HCT116 (cell line): ENCODE measurements around the gene PLEKHA8. TPM values are rescaled to one million over a fixed set of nuclear protein-coding genes. Genes with fewer than 3 reads are reported as not detected.

Experiments used
- ATAC-seq: fragments of 200-7000 bp; cut with Tn5 transposase; 2 replicates; pipeline ENCODE4 v1.9.1; 2020; ENCODE audit warnings: mild to moderate bottlenecking, moderate library complexity
- BruUV-seq: library from RNA; stranded (reverse); fragments of 400-500 nt; replicated peaks from 2 replicates; lab custom pipeline; 2021; lab: Mats Ljungman, UMichigan
- CTCF ChIA-PET: fragments of 300-600 bp; sonication (Branson Sonifier 250); formaldehyde crosslinking; loops from one replicate; lab custom pipeline; 2021; ENCODE audit warnings: antibody characterized with exemption; lab: Charles Lee
- POLR2A ChIA-PET: fragments of 300-600, 350-600 bp; sonication (Branson Sonifier 250); formaldehyde crosslinking; loops from one replicate; lab custom pipeline; 2021; ENCODE audit warnings: antibody characterized with exemption; lab: Charles Lee
- RAD21 ChIA-PET, 2 experiments: fragments of 300-600 bp; sonication (Branson Sonifier 250); formaldehyde crosslinking; loops; one replicate each; lab custom pipeline; 2023; ENCODE audit warnings: low total read pairs in 2 of 2; ENCODE audit not compliant: uncharacterized antibody in 2 of 2, unreplicated experiment in 2 of 2, low non-redundant PET in 1 of 2; lab: Charles Lee
- DNase-seq: peaks from one replicate; pipeline ENCODE4 v3.0.0-alpha.2; 2010; ENCODE audit warnings: low read depth, low spot score
- H2AFZ ChIP-seq: fragments of 200-600 bp; shearing (Covaris generic), sonication (generic); 2 replicates; pipeline ENCODE4 v1.6.1; 2017; ENCODE audit warnings: low read depth, mixed run types, mixed read lengths, antibody characterized with exemption, low read length; ENCODE audit not compliant: poor library complexity, severe bottlenecking
- H3K27ac ChIP-seq: 2 replicates; pipeline ENCODE4 v1.5.1; 2012; ENCODE audit warnings: low read depth, low read length
- H3K27me3 ChIP-seq: fragments of 200-600 bp; sonication (generic); 2 replicates; pipeline ENCODE4 v1.6.1; 2016; ENCODE audit warnings: mixed run types, low read length, mixed read lengths; ENCODE audit not compliant: insufficient read depth
- H3K36me3 ChIP-seq, 2 experiments: fragments of 200-500 bp in 1 of 2; fragments of 200-600 bp in 1 of 2; sonication (Bioruptor generic) in 1 of 2; sonication (generic) in 1 of 2; 2 replicates each; pipeline versions ENCODE4 v1.5.1 to v1.6.1; 2014 to 2016; ENCODE audit warnings: low read length in 2 of 2, inconsistent platforms in 1 of 2, mixed read lengths in 1 of 2, mixed run types in 1 of 2; ENCODE audit not compliant: insufficient read depth in 2 of 2, control insufficient read depth in 1 of 2
- H3K4me1 ChIP-seq, 2 experiments: fragments of 200-600 bp in 1 of 2; sonication (generic) in 1 of 2; 2 replicates each; pipeline versions ENCODE4 v1.5.1 to v1.6.1; 2012 to 2017; ENCODE audit warnings: low read length in 2 of 2, inconsistent platforms in 1 of 2, mild to moderate bottlenecking in 1 of 2, mixed read lengths in 1 of 2, mixed run types in 1 of 2, moderate library complexity in 1 of 2; ENCODE audit not compliant: insufficient read depth in 2 of 2, control insufficient read depth in 1 of 2
- H3K4me2 ChIP-seq: fragments of 200-600 bp; sonication (generic); 2 replicates; pipeline ENCODE4 v1.6.1; 2017; ENCODE audit warnings: mixed run types, low read length, mixed read lengths
- H3K4me3 ChIP-seq, 2 experiments: fragments of 200-600 bp in 1 of 2; sonication (generic) in 1 of 2; replicated peaks in 1 of 2; 2 replicates each; pipeline ENCODE4 v1.5.1; 2011 to 2016; ENCODE audit warnings: low read length in 2 of 2, control low read depth in 1 of 2, low read depth in 1 of 2, mild to moderate bottlenecking in 1 of 2, mixed read lengths in 1 of 2, mixed run types in 1 of 2
- H3K79me2 ChIP-seq: fragments of 200-600 bp; sonication (generic); 2 replicates; pipeline ENCODE4 v1.6.1; 2017; ENCODE audit warnings: mild to moderate bottlenecking, mixed run types, low read length, moderate library complexity, mixed read lengths; ENCODE audit not compliant: insufficient read depth
- H3K9ac ChIP-seq: fragments of 200-600 bp; sonication (generic); 2 replicates; pipeline ENCODE4 v1.6.1; 2016; ENCODE audit warnings: low read length, mixed read lengths
- H3K9me2 ChIP-seq: fragments of 200-600 bp; sonication (generic), shearing (Covaris generic); 2 replicates; pipeline ENCODE4 v1.6.1; 2017; ENCODE audit warnings: mixed run types, mild to moderate bottlenecking, moderate library complexity; ENCODE audit not compliant: insufficient read depth
- H3K9me3 ChIP-seq, 2 experiments: fragments of 200-500 bp in 1 of 2; fragments of 200-600 bp in 1 of 2; sonication (Bioruptor generic) in 1 of 2; sonication (generic) in 1 of 2; 2 replicates each; pipeline ENCODE4 v1.6.1; 2014 to 2017; ENCODE audit warnings: low read length in 2 of 2, mixed read lengths in 2 of 2, inconsistent platforms in 1 of 2, low read depth in 1 of 2, mild to moderate bottlenecking in 1 of 2, mixed run types in 1 of 2, moderate library complexity in 1 of 2; ENCODE audit not compliant: control insufficient read depth in 1 of 2, insufficient read depth in 1 of 2
- H4K20me1 ChIP-seq: fragments of 200-600 bp; sonication (generic), shearing (Covaris generic); 2 replicates; pipeline ENCODE4 v1.6.1; 2017; ENCODE audit warnings: mixed run types, mild to moderate bottlenecking, moderate library complexity; ENCODE audit not compliant: insufficient read depth
- CBX3 ChIP-seq: IDR thresholded peaks from 2 replicates; pipeline ENCODE4 v1.6.1; 2012; ENCODE audit warnings: low read depth
- CEBPB ChIP-seq: IDR thresholded peaks from 2 replicates; pipeline ENCODE4 v1.6.1; 2012; ENCODE audit warnings: low read depth
- ELF1 ChIP-seq: IDR thresholded peaks from 2 replicates; pipeline ENCODE4 v1.6.1; 2012; ENCODE audit warnings: low read depth, borderline replicate concordance
- EZH2phosphoT487 ChIP-seq: fragments of 200-600 bp; IDR thresholded peaks from 2 replicates; pipeline ENCODE4 v1.6.1; 2018; ENCODE audit warnings: antibody characterized with exemption, borderline replicate concordance
- POLR2A ChIP-seq: IDR thresholded peaks from 2 replicates; pipeline ENCODE4 v1.7.0; 2011; ENCODE audit warnings: borderline replicate concordance; ENCODE audit not compliant: insufficient read depth, insufficient read length; ENCODE audit errors: extremely low read depth
- POLR2AphosphoS5 ChIP-seq: IDR thresholded peaks from 2 replicates; pipeline ENCODE4 v1.6.1; 2011; ENCODE audit warnings: mild to moderate bottlenecking, low read depth, low read length, moderate library complexity
- RAD21 ChIP-seq: IDR thresholded peaks from 2 replicates; pipeline ENCODE4 v1.6.1; 2012; ENCODE audit warnings: low read depth, mild to moderate bottlenecking
- SIN3A ChIP-seq: IDR thresholded peaks from 2 replicates; pipeline ENCODE4 v1.6.1; 2012; ENCODE audit warnings: low read depth
- SP1 ChIP-seq: IDR thresholded peaks from 2 replicates; pipeline ENCODE4 v1.6.1; 2012; ENCODE audit warnings: low read depth
- SRF ChIP-seq: IDR thresholded peaks from 2 replicates; pipeline ENCODE4 v1.6.1; 2012; ENCODE audit warnings: low read depth
- YY1 ChIP-seq: IDR thresholded peaks from 2 replicates; pipeline ENCODE4 v1.6.1; 2011; ENCODE audit warnings: low read length, low read depth, moderate library complexity, mild to moderate bottlenecking; ENCODE audit not compliant: insufficient replicate concordance; ENCODE audit errors: extremely low read depth
- intact Hi-C: fragments of 100-400 bp; cut with micrococcal nuclease; formaldehyde crosslinking; loops from 2 replicates; pipeline ENCODE4 v1.10.0; 2022
- total RNA-seq: library from RNA; stranded (reverse); gene quantifications from one replicate; pipeline ENCODE4 v1.2.1, GENCODE V29; 2021; ENCODE audit not compliant: unreplicated experiment
- TF ChIP-seq, protein P1 (sequence below): IDR thresholded peaks from 2 replicates; pipeline ENCODE4 v1.6.1; 2011; ENCODE audit warnings: mild to moderate bottlenecking, low read length, moderate library complexity; ENCODE audit not compliant: insufficient replicate concordance; ENCODE audit errors: extremely low read depth
- TF ChIP-seq, protein P2 (sequence below), 3 experiments: fragments of 200-600 bp in 1 of 3; sonication (generic) in 1 of 3; IDR thresholded peaks in 2 of 3; conservative IDR thresholded peaks in 1 of 3; 2 replicates each; pipeline ENCODE4 v1.5.1; 2012 to 2017; ENCODE audit warnings: low read depth in 2 of 3, low read length in 2 of 3, antibody characterized with exemption in 1 of 3, borderline replicate concordance in 1 of 3, control low read depth in 1 of 3, mild to moderate bottlenecking in 1 of 3, mixed read lengths in 1 of 3, mixed run types in 1 of 3, moderate library complexity in 1 of 3; ENCODE audit not compliant: insufficient read depth in 1 of 3

Gene PLEKHA8
- total RNA-seq, 1 experiment from 2014 or later = 13.6 TPM

DNA sequence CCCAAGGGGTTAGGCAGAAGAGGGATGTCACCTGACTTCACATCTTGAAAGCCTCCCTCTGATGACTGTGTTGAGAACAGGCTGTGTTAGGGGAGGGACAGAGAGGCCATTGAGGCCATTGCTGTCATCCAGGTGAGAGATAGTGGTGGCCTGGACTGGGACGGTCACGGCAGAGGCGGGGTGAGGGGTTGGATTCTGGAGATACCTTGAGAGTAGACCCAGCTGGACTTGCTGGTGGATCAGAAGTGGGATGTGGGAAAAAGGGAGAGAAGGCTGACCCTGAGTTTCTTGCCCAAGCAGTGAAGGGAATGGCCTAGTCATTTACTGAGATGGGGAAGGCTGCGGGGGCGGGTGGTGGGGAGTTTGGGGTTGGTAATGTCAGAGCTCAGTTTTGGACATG is 120.2 kb downstream of the PLEKHA8 start:
- H3K9me2 ChIP-seq = no peaks in the 10 kb centered on the region
- no peak overlapping the region for H3K4me3 ChIP-seq
- TF ChIP-seq POLR2AphosphoS5 (no peak), POLR2A (no peak), YY1 (no peak)
- POLR2A ChIA-PET = no interaction called here
- no peaks in the 10 kb centered on the region for H3K79me2 ChIP-seq
- H3K9ac ChIP-seq = no peak overlapping the region
- H3K4me1 ChIP-seq = peaks cover 8% of the 10 kb centered on the region in 2 experiments; a peak in 2 of 4 replicates
- no peaks in the 10 kb centered on the region for H3K36me3 ChIP-seq
- no peak overlapping the region for H3K4me2 ChIP-seq
- H4K20me1 ChIP-seq = no peaks in the 10 kb centered on the region
- RAD21 ChIA-PET = no interaction called here
- no TSS peak for BruUV-seq
- ATAC-seq (no peak), DNase-seq (no peak)
- H2AFZ ChIP-seq = no peak overlapping the region
- no peaks in the 10 kb centered on the region for H3K27me3 ChIP-seq
- H3K27ac ChIP-seq = no peak overlapping the region
- intact Hi-C loops = no loop called here
- CTCF ChIA-PET = no interaction called here
- H3K9me3 ChIP-seq = no peaks in the 10 kb centered on the region

DNA sequence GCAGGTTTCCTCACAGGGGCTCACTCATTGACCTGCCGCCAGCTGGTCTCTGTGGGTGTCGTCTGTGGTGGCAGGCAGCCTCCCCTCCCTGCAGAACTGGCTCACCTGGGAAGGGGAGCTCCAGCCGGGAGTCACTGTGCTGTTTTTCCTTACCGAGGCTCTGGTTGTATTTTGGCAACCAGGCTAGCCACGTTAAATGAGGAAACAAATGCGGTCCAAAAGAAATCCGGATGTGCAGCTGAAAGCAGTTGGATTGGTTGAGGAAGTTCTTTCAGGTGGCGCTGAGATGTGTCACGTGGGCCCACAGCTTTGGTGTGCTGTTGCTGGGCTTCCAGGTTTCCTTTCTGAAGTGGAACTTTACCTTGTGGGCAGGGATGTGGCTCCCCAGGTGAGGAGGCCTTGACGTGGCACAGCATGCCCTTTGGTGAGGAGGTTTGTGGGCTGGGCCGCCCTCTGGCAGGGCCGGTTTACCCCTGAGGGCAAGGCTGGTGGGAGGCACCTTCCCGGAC is 120.8 kb downstream of the PLEKHA8 start:
- ChIA-PET RAD21 (no interaction called here), CTCF (no interaction called here), POLR2A (no interaction called here)
- no TSS peak for BruUV-seq
- no peaks in the 10 kb centered on the region for H3K79me2 ChIP-seq
- H3K9ac ChIP-seq = no peak overlapping the region
- no peaks in the 10 kb centered on the region for H3K9me3 ChIP-seq
- no peak overlapping the region for H2AFZ ChIP-seq
- intact Hi-C loops = no loop called here
- DNase-seq = no peak
- ATAC-seq = no peak
- H3K27ac ChIP-seq = no peak overlapping the region
- no peaks in the 10 kb centered on the region for H3K36me3 ChIP-seq
- H3K27me3 ChIP-seq = no peaks in the 10 kb centered on the region
- no peak overlapping the region for H3K4me2 ChIP-seq
- H3K9me2 ChIP-seq = no peaks in the 10 kb centered on the region
- peaks cover 2 to 3% of the 10 kb centered on the region in 2 experiments; a peak in 2 of 4 replicates for H3K4me1 ChIP-seq
- no peaks in the 10 kb centered on the region for H4K20me1 ChIP-seq
- no peak overlapping the region for H3K4me3 ChIP-seq
- TF ChIP-seq EZH2phosphoT487 (no peak), SRF (no peak), RAD21 (no peak), SIN3A (no peak), SP1 (no peak), CBX3 (no peak), ELF1 (no peak), CEBPB (no peak)
- TF ChIP-seq, protein P1, sequence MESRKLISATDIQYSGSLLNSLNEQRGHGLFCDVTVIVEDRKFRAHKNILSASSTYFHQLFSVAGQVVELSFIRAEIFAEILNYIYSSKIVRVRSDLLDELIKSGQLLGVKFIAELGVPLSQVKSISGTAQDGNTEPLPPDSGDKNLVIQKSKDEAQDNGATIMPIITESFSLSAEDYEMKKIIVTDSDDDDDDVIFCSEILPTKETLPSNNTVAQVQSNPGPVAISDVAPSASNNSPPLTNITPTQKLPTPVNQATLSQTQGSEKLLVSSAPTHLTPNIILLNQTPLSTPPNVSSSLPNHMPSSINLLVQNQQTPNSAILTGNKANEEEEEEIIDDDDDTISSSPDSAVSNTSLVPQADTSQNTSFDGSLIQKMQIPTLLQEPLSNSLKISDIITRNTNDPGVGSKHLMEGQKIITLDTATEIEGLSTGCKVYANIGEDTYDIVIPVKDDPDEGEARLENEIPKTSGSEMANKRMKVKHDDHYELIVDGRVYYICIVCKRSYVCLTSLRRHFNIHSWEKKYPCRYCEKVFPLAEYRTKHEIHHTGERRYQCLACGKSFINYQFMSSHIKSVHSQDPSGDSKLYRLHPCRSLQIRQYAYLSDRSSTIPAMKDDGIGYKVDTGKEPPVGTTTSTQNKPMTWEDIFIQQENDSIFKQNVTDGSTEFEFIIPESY = no peak
- TF ChIP-seq, protein P2, sequence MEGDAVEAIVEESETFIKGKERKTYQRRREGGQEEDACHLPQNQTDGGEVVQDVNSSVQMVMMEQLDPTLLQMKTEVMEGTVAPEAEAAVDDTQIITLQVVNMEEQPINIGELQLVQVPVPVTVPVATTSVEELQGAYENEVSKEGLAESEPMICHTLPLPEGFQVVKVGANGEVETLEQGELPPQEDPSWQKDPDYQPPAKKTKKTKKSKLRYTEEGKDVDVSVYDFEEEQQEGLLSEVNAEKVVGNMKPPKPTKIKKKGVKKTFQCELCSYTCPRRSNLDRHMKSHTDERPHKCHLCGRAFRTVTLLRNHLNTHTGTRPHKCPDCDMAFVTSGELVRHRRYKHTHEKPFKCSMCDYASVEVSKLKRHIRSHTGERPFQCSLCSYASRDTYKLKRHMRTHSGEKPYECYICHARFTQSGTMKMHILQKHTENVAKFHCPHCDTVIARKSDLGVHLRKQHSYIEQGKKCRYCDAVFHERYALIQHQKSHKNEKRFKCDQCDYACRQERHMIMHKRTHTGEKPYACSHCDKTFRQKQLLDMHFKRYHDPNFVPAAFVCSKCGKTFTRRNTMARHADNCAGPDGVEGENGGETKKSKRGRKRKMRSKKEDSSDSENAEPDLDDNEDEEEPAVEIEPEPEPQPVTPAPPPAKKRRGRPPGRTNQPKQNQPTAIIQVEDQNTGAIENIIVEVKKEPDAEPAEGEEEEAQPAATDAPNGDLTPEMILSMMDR (IDR thresholded peaks at IDR 0.05 in 2 of 3, conservative IDR thresholded peaks at IDR 0.05 in 1 of 3; ENCODE audit: borderline replicate concordance in 1 of 3, insufficient read depth in 1 of 3, low read depth in 2 of 3, low read length in 2 of 3) = no peak
